Activated CD8-positive, alpha-beta memory T cell treated with anti-CD3 and anti-CD28 coated beads, Interleukin-2, amount 10 ng/mL, durations not matched to agents 7 days and 5 days (primary cell): ENCODE measurements around the gene OPCML. TPM values are rescaled to one million over a fixed set of nuclear protein-coding genes. Genes with fewer than 3 reads are reported as not detected.

Experiments
- ATAC-seq: fragments of 150-1000 bp; cut with Tn5 transposase; one replicate; pipeline ENCODE4 v1.10.0; 2021; ENCODE audit warnings: moderate library complexity
- CTCF ChIA-PET: fragments of 350-600 bp; sonication (Branson Sonifier 250); formaldehyde crosslinking; loops from one replicate; lab custom pipeline; 2021; ENCODE audit warnings: antibody characterized with exemption; lab: Charles Lee
- DNase-seq: peaks from one replicate; pipeline ENCODE4 v3.0.0-alpha.2; 2020
- H3K27ac Mint-ChIP-seq: one replicate; pipeline ENCODE4 v1.8.0; 2021; ENCODE audit warnings: mild to moderate bottlenecking, mixed read lengths
- H3K27me3 Mint-ChIP-seq: one replicate; pipeline ENCODE4 v1.8.0; 2021; ENCODE audit warnings: mixed read lengths
- H3K36me3 Mint-ChIP-seq: one replicate; pipeline ENCODE4 v1.8.0; 2021; ENCODE audit warnings: mild to moderate bottlenecking, mixed read lengths
- H3K4me1 Mint-ChIP-seq: one replicate; pipeline ENCODE4 v1.8.0; 2021; ENCODE audit warnings: mixed read lengths
- H3K4me3 Mint-ChIP-seq: one replicate; pipeline ENCODE4 v1.8.0; 2021; ENCODE audit warnings: mild to moderate bottlenecking, moderate library complexity, mixed read lengths
- H3K9me3 Mint-ChIP-seq: one replicate; pipeline ENCODE4 v1.8.0; 2022; ENCODE audit warnings: low read depth, mixed read lengths
- total RNA-seq, 2 experiments: library from RNA; stranded (reverse); gene quantifications; one replicate each; pipeline ENCODE4 v1.2.3, GENCODE V29; 2021

Gene OPCML
- total RNA-seq, 2 experiments from 2014 or later: not detected

GRCh38 chr11:133156986-133157745, 375.1 kb downstream of the OPCML start:
- no peaks in the 10 kb centered on the region for H3K36me3 Mint-ChIP-seq
- H3K27ac Mint-ChIP-seq: no peak overlapping the region
- H3K4me3 Mint-ChIP-seq: no peak overlapping the region
- no peaks in the 10 kb centered on the region for H3K9me3 Mint-ChIP-seq
- no peaks in the 10 kb centered on the region for H3K27me3 Mint-ChIP-seq
- DNase-seq (no peak), ATAC-seq (no peak)
- H3K4me1 Mint-ChIP-seq: no peaks in the 10 kb centered on the region
- CTCF ChIA-PET: no interaction called here

GRCh38 chr11:133154781-133155180, 377.5 kb downstream of the OPCML start:
- Mint-ChIP-seq H3K36me3 (no peaks in the 10 kb centered on the region), H3K4me1 (no peaks in the 10 kb centered on the region), H3K27ac (no peak overlapping the region), H3K9me3 (no peaks in the 10 kb centered on the region), H3K4me3 (no peak overlapping the region), H3K27me3 (no peaks in the 10 kb centered on the region)
- ATAC-seq (no peak), DNase-seq (no peak)
- CTCF ChIA-PET: no interaction called here

GRCh38 chr11:133154076-133154475, 378.2 kb downstream of the OPCML start:
- no peaks in the 10 kb centered on the region for H3K4me1 Mint-ChIP-seq
- CTCF ChIA-PET: no interaction called here
- ATAC-seq (no peak), DNase-seq (no peak)
- no peaks in the 10 kb centered on the region for H3K36me3 Mint-ChIP-seq
- H3K9me3 Mint-ChIP-seq: no peaks in the 10 kb centered on the region
- no peak overlapping the region for H3K27ac Mint-ChIP-seq
- H3K27me3 Mint-ChIP-seq: no peaks in the 10 kb centered on the region
- no peak overlapping the region for H3K4me3 Mint-ChIP-seq

GRCh38 chr11:133153031-133153430, 379.3 kb downstream of the OPCML start:
- Mint-ChIP-seq H3K27ac (no peak overlapping the region), H3K36me3 (no peaks in the 10 kb centered on the region), H3K4me3 (no peak overlapping the region), H3K4me1 (no peaks in the 10 kb centered on the region), H3K27me3 (no peaks in the 10 kb centered on the region), H3K9me3 (no peaks in the 10 kb centered on the region)
- CTCF ChIA-PET: no interaction called here
- DNase-seq (no peak), ATAC-seq (no peak)

GRCh38 chr11:133149698-133150097, 382.6 kb downstream of the OPCML start:
- H3K9me3 Mint-ChIP-seq: no peaks in the 10 kb centered on the region
- H3K27ac Mint-ChIP-seq: no peak overlapping the region
- no peaks in the 10 kb centered on the region for H3K36me3 Mint-ChIP-seq
- ATAC-seq (no peak), DNase-seq (no peak)
- no peaks in the 10 kb centered on the region for H3K4me1 Mint-ChIP-seq
- H3K4me3 Mint-ChIP-seq: no peak overlapping the region
- CTCF ChIA-PET: no interaction called here
- no peaks in the 10 kb centered on the region for H3K27me3 Mint-ChIP-seq

GRCh38 chr11:133147625-133148024, 384.7 kb downstream of the OPCML start:
- Mint-ChIP-seq H3K27me3 (no peaks in the 10 kb centered on the region), H3K36me3 (no peaks in the 10 kb centered on the region), H3K4me1 (no peaks in the 10 kb centered on the region), H3K9me3 (no peaks in the 10 kb centered on the region), H3K4me3 (no peak overlapping the region), H3K27ac (no peak overlapping the region)
- DNase-seq: no peak
- no peak for ATAC-seq
- CTCF ChIA-PET: interaction anchor here (0.8 kb wide), 1 partner anchor 13 kb away, joined by 3 read pairs; no protein-coding TSS in a partner anchor

- DNase-seq (no peak), ATAC-seq (no peak)
- no peak overlapping the region for H3K27ac Mint-ChIP-seq
- CTCF ChIA-PET: interaction anchor here (0.8 kb wide), 1 partner anchor 12 kb away, joined by 3 read pairs; no protein-coding TSS in a partner anchor
- no peaks in the 10 kb centered on the region for H3K27me3 Mint-ChIP-seq
- H3K36me3 Mint-ChIP-seq: no peaks in the 10 kb centered on the region
- no peaks in the 10 kb centered on the region for H3K4me1 Mint-ChIP-seq
- no peak overlapping the region for H3K4me3 Mint-ChIP-seq
- no peaks in the 10 kb centered on the region for H3K9me3 Mint-ChIP-seq
Measured at GRCh38 chr11:133146697-133147306, 385.5 kb downstream of the OPCML start.

- no peaks in the 10 kb centered on the region for H3K36me3 Mint-ChIP-seq
- peaks cover 3% of the 10 kb centered on the region for H3K27me3 Mint-ChIP-seq
- H3K4me1 Mint-ChIP-seq: no peaks in the 10 kb centered on the region
- DNase-seq (no peak), ATAC-seq (no peak)
- no peaks in the 10 kb centered on the region for H3K9me3 Mint-ChIP-seq
- no peak overlapping the region for H3K4me3 Mint-ChIP-seq
- CTCF ChIA-PET: no interaction called here
- no peak overlapping the region for H3K27ac Mint-ChIP-seq
Measured at GRCh38 chr11:133137939-133138338, 394.4 kb downstream of the OPCML start.

- no peak for ATAC-seq
- Mint-ChIP-seq H3K4me3 (no peak overlapping the region), H3K27me3 (peaks cover 3% of the 10 kb centered on the region), H3K4me1 (no peaks in the 10 kb centered on the region), H3K36me3 (no peaks in the 10 kb centered on the region), H3K27ac (no peak overlapping the region), H3K9me3 (no peaks in the 10 kb centered on the region)
- CTCF ChIA-PET: no interaction called here
- DNase-seq: no peak
Measured at GRCh38 chr11:133137270-133137669, 395.0 kb downstream of the OPCML start.

GRCh38 chr11:133136376-133136775, 395.9 kb downstream of the OPCML start:
- no peak for ATAC-seq
- Mint-ChIP-seq H3K27ac (no peak overlapping the region), H3K9me3 (no peaks in the 10 kb centered on the region), H3K36me3 (no peaks in the 10 kb centered on the region), H3K4me3 (no peak overlapping the region), H3K27me3 (peaks cover 3% of the 10 kb centered on the region), H3K4me1 (no peaks in the 10 kb centered on the region)
- CTCF ChIA-PET: interaction anchor here (5.3 kb wide), 1 partner anchor 700 kb away, joined by 46 read pairs; no protein-coding TSS in a partner anchor
- DNase-seq: no peak

- H3K27me3 Mint-ChIP-seq: peaks cover 3% of the 10 kb centered on the region
- H3K4me3 Mint-ChIP-seq: no peak overlapping the region
- no peaks in the 10 kb centered on the region for H3K36me3 Mint-ChIP-seq
- no peaks in the 10 kb centered on the region for H3K4me1 Mint-ChIP-seq
- H3K27ac Mint-ChIP-seq: no peak overlapping the region
- no peaks in the 10 kb centered on the region for H3K9me3 Mint-ChIP-seq
- CTCF ChIA-PET: interaction anchor here (0.6 to 5.3 kb wide), 8 partner anchors 9 to 701 kb away, joined by 3 to 46 read pairs (median 4); no protein-coding TSS in a partner anchor
- peak; percentile 60 for DNase-seq
- peak; percentile 61 for ATAC-seq
Measured at GRCh38 chr11:133134314-133135173, 397.8 kb downstream of the OPCML start.

GRCh38 chr11:133133606-133134005, 398.7 kb downstream of the OPCML start:
- Mint-ChIP-seq H3K27me3 (peaks cover 3% of the 10 kb centered on the region), H3K36me3 (no peaks in the 10 kb centered on the region), H3K27ac (no peak overlapping the region), H3K4me3 (no peak overlapping the region), H3K4me1 (no peaks in the 10 kb centered on the region), H3K9me3 (no peaks in the 10 kb centered on the region)
- no peak for ATAC-seq
- no peak for DNase-seq
- CTCF ChIA-PET: interaction anchor here (0.7 to 5.3 kb wide), 4 partner anchors 69 to 702 kb away, joined by 3 to 46 read pairs (median 4); no protein-coding TSS in a partner anchor

GRCh38 chr11:133133050-133133449, 399.3 kb downstream of the OPCML start:
- ATAC-seq: no peak
- Mint-ChIP-seq H3K4me3 (no peak overlapping the region), H3K27me3 (peaks cover 3% of the 10 kb centered on the region), H3K4me1 (no peaks in the 10 kb centered on the region), H3K9me3 (no peaks in the 10 kb centered on the region), H3K36me3 (no peaks in the 10 kb centered on the region), H3K27ac (no peak overlapping the region)
- CTCF ChIA-PET: interaction anchor here (0.7 to 5.3 kb wide), 3 partner anchors 74 to 703 kb away, joined by 3 to 46 read pairs (median 3); no protein-coding TSS in a partner anchor
- no peak for DNase-seq
